Neural cell (in vitro differentiated cells): ENCODE results near the gene YY1. TPM values are rescaled to one million over a fixed set of nuclear protein-coding genes. Genes with fewer than 3 reads are reported as not detected.

Experiments used
- H2AFZ ChIP-seq: fragments of 200-600, 300-800 bp; sonication (generic), shearing (Covaris generic); 2 replicates; pipeline ENCODE4 v1.6.0; 2014; ENCODE audit warnings: low read depth, mild to moderate bottlenecking, antibody characterized with exemption, low read length, moderate library complexity
- H3F3A ChIP-seq: fragments of 200-600 bp; shearing (Covaris generic); 2 replicates; pipeline ENCODE4 v1.6.1; 2016; ENCODE audit warnings: mild to moderate bottlenecking, moderate library complexity, mixed read lengths, antibody characterized with exemption, low read length; ENCODE audit not compliant: insufficient read depth, poor library complexity, severe bottlenecking
- H3K27ac ChIP-seq: fragments of 200-600, 300-800 bp; sonication (generic), shearing (Covaris generic); 2 replicates; pipeline ENCODE4 v1.5.1; 2014; ENCODE audit warnings: mild to moderate bottlenecking, low read length, moderate library complexity
- H3K27me3 ChIP-seq: fragments of 300-800, 200-600 bp; sonication (generic), shearing (Covaris generic); 2 replicates; pipeline ENCODE4 v1.6.0; 2014; ENCODE audit warnings: mild to moderate bottlenecking, low read depth, low read length, moderate library complexity; ENCODE audit not compliant: insufficient read depth
- H3K36me3 ChIP-seq: fragments of 300-800, 200-600 bp; sonication (generic), shearing (Covaris generic); 2 replicates; pipeline ENCODE4 v1.5.1; 2014; ENCODE audit warnings: mild to moderate bottlenecking, antibody characterized with exemption, low read length, moderate library complexity; ENCODE audit not compliant: insufficient read depth
- H3K4me2 ChIP-seq: fragments of 300-800, 200-600 bp; sonication (generic), shearing (Covaris generic); 2 replicates; pipeline ENCODE4 v1.6.0; 2014; ENCODE audit warnings: mild to moderate bottlenecking, low read length
- H3K4me3 ChIP-seq: fragments of 300-800, 200-600 bp; sonication (generic), shearing (Covaris generic); 2 replicates; pipeline ENCODE4 v1.5.1; 2014; ENCODE audit warnings: mild to moderate bottlenecking, low read length, moderate library complexity
- H3K79me2 ChIP-seq: fragments of 200-600 bp; shearing (Covaris generic); replicated peaks from 2 replicates; pipeline ENCODE4 v1.6.0; 2014; ENCODE audit warnings: mild to moderate bottlenecking, low read length, moderate library complexity; ENCODE audit not compliant: insufficient read depth
- H3K9ac ChIP-seq: fragments of 300-800, 200-600 bp; sonication (generic), shearing (Covaris generic); 2 replicates; pipeline ENCODE4 v1.6.1; 2016; ENCODE audit warnings: mild to moderate bottlenecking, low read length, mixed read lengths
- H3K9me2 ChIP-seq: fragments of 200-600 bp; shearing (Covaris generic); 2 replicates; pipeline ENCODE4 v1.6.1; 2016; ENCODE audit warnings: mild to moderate bottlenecking, low read length, mixed read lengths; ENCODE audit not compliant: insufficient read depth
- H3K9me3 ChIP-seq: fragments of 200-600, 300-800 bp; sonication (generic), shearing (Covaris generic); 2 replicates; pipeline ENCODE4 v1.6.1; 2016; ENCODE audit warnings: mild to moderate bottlenecking, mixed run types, low read length, moderate library complexity, mixed read lengths
- H4K20me1 ChIP-seq: fragments of 200-600 bp; shearing (Covaris generic); 2 replicates; pipeline ENCODE4 v1.6.1; 2016; ENCODE audit warnings: mild to moderate bottlenecking, mixed run types; ENCODE audit not compliant: insufficient read depth
- EP300 ChIP-seq: fragments of 450-650 bp; conservative IDR thresholded peaks from 2 replicates; pipeline ENCODE4 v1.6.1; 2014; ENCODE audit warnings: antibody characterized with exemption, mild to moderate bottlenecking, moderate library complexity; ENCODE audit not compliant: poor library complexity, severe bottlenecking
- EZH2 ChIP-seq: fragments of 200-600, 300-800 bp; shearing (Covaris generic), sonication (generic); IDR thresholded peaks from 2 replicates; pipeline ENCODE4 v1.6.1; 2014; ENCODE audit warnings: antibody characterized with exemption, low read length, borderline replicate concordance, mild to moderate bottlenecking; ENCODE audit not compliant: insufficient read depth, poor library complexity, severe bottlenecking
- MXI1 ChIP-seq: fragments of 450-650 bp; conservative IDR thresholded peaks from 2 replicates; pipeline ENCODE4 v1.6.1; 2014; ENCODE audit warnings: antibody characterized with exemption, mild to moderate bottlenecking; ENCODE audit not compliant: poor library complexity, severe bottlenecking
- POLR2AphosphoS5 ChIP-seq: IDR thresholded peaks from 2 replicates; pipeline ENCODE4 v1.6.1; 2012
- RAD21 ChIP-seq: fragments of 450-650 bp; conservative IDR thresholded peaks from 2 replicates; pipeline ENCODE4 v1.6.1; 2014; ENCODE audit warnings: antibody characterized with exemption, mild to moderate bottlenecking, moderate library complexity
- SMC3 ChIP-seq: fragments of 450-650 bp; conservative IDR thresholded peaks from 2 replicates; pipeline ENCODE4 v1.6.1; 2014; ENCODE audit warnings: antibody characterized with exemption, mild to moderate bottlenecking, moderate library complexity; ENCODE audit not compliant: poor library complexity
- TAF1 ChIP-seq: IDR thresholded peaks from 2 replicates; pipeline ENCODE4 v1.6.1; 2012; ENCODE audit warnings: low read depth
- polyA plus RNA-seq: library from polyadenylated mRNA; depleted of rRNA; stranded (reverse); fragments of >200 nt; gene quantifications from 2 replicates; pipeline ENCODE4 v1.2.3, GENCODE V29; 2014
- TF ChIP-seq, protein P1 (sequence below): IDR thresholded peaks from 2 replicates; pipeline ENCODE4 v1.6.1; 2012; ENCODE audit warnings: borderline replicate concordance
- TF ChIP-seq, protein P2 (sequence below): fragments of 450-650 bp; IDR thresholded peaks from 2 replicates; pipeline ENCODE4 v1.5.1; 2014; ENCODE audit warnings: antibody characterized with exemption, mild to moderate bottlenecking, moderate library complexity; ENCODE audit not compliant: poor library complexity, severe bottlenecking

The YY1 gene
- polyA plus RNA-seq, 1 donor from 2014 or later = 50.4 TPM

DNA sequence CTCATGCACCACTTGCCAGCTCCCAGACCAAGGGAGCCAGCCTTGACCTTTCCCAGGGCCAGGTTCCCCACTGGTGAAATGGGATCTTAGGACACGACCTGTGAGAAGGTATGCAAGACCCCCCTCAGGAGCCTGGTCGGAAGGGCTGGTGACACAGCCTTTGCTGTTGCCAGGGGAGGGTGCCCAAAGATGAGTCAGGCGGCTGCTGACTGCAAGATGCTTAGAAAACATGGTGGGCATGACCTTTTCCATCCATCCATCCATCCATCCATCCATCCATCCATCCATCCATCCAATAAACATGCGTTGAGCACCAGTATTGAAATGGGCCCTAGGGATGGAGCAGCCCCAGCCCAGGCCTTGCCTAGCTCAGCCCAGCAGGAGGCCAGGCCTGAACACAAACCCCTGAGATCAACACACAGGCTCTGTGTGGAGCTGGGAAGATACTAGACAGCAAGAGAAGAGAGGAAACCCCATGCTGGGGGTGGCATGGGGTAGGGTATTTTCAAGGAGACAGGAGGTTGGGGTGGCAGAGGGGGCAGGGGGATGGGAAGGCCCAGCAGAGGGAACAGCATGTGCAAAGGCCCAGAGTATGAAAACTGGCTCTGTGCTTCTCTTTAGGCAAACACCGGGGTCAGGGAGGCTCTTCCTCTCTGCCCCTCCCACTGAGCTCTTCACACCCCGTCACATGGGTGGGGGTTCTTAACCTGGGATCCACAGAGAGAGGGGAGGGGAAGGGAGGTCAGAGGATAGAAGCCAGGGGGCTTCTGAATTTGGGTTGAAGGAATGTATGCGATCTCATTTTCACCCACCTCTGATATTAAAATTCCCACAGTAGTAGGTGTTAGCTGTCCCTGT is 26.2 kb upstream of the YY1 start:
- TF ChIP-seq SMC3 = no peak
- TF ChIP-seq TAF1 = no peak
- no peak for TF ChIP-seq RAD21
- TF ChIP-seq, protein P1, sequence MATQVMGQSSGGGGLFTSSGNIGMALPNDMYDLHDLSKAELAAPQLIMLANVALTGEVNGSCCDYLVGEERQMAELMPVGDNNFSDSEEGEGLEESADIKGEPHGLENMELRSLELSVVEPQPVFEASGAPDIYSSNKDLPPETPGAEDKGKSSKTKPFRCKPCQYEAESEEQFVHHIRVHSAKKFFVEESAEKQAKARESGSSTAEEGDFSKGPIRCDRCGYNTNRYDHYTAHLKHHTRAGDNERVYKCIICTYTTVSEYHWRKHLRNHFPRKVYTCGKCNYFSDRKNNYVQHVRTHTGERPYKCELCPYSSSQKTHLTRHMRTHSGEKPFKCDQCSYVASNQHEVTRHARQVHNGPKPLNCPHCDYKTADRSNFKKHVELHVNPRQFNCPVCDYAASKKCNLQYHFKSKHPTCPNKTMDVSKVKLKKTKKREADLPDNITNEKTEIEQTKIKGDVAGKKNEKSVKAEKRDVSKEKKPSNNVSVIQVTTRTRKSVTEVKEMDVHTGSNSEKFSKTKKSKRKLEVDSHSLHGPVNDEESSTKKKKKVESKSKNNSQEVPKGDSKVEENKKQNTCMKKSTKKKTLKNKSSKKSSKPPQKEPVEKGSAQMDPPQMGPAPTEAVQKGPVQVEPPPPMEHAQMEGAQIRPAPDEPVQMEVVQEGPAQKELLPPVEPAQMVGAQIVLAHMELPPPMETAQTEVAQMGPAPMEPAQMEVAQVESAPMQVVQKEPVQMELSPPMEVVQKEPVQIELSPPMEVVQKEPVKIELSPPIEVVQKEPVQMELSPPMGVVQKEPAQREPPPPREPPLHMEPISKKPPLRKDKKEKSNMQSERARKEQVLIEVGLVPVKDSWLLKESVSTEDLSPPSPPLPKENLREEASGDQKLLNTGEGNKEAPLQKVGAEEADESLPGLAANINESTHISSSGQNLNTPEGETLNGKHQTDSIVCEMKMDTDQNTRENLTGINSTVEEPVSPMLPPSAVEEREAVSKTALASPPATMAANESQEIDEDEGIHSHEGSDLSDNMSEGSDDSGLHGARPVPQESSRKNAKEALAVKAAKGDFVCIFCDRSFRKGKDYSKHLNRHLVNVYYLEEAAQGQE = no peak
- no peak for TF ChIP-seq POLR2AphosphoS5
- TF ChIP-seq, protein P2, sequence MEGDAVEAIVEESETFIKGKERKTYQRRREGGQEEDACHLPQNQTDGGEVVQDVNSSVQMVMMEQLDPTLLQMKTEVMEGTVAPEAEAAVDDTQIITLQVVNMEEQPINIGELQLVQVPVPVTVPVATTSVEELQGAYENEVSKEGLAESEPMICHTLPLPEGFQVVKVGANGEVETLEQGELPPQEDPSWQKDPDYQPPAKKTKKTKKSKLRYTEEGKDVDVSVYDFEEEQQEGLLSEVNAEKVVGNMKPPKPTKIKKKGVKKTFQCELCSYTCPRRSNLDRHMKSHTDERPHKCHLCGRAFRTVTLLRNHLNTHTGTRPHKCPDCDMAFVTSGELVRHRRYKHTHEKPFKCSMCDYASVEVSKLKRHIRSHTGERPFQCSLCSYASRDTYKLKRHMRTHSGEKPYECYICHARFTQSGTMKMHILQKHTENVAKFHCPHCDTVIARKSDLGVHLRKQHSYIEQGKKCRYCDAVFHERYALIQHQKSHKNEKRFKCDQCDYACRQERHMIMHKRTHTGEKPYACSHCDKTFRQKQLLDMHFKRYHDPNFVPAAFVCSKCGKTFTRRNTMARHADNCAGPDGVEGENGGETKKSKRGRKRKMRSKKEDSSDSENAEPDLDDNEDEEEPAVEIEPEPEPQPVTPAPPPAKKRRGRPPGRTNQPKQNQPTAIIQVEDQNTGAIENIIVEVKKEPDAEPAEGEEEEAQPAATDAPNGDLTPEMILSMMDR = no peak
- TF ChIP-seq EZH2 = no peak
- TF ChIP-seq EP300 = no peak
- TF ChIP-seq MXI1 = no peak
- Histone ChIP-seq H3K9ac (no peak overlapping the region), H3K9me3 (no peaks in the 10 kb centered on the region), H3K9me2 (no peaks in the 10 kb centered on the region), H3K79me2 (no peaks in the 10 kb centered on the region), H3K27ac (no peak overlapping the region), H3K4me3 (no peak overlapping the region), H2AFZ (no peak overlapping the region), H3K36me3 (no peaks in the 10 kb centered on the region), H3K27me3 (no peaks in the 10 kb centered on the region), H3F3A (no peaks in the 10 kb centered on the region), H4K20me1 (no peaks in the 10 kb centered on the region), H3K4me2 (no peak overlapping the region)

DNA sequence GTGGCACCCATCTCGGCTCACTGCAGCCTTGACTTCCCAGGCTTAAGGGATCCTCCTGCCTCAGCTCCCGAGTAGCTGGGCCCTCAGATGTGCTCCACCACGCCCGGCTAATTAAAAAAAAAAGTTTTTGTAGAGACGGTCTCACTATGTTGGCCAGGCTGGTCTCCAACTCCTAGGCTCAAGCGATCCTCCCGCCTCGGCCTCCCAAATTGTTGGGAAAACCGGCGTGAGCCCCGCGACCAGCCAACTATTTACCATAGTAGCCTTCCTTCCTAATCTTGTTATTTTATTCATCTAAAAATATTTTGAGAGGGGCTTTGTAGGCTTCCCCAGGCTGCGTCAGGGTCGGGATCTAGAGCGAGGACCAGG is 25.4 kb upstream of the YY1 start:
- no peak overlapping the region for H3K4me2 ChIP-seq
- H3K79me2 ChIP-seq = no peaks in the 10 kb centered on the region
- no peaks in the 10 kb centered on the region for H3F3A ChIP-seq
- no peak overlapping the region for H2AFZ ChIP-seq
- no peaks in the 10 kb centered on the region for H3K36me3 ChIP-seq
- no peaks in the 10 kb centered on the region for H4K20me1 ChIP-seq
- no peaks in the 10 kb centered on the region for H3K9me2 ChIP-seq
- no peaks in the 10 kb centered on the region for H3K9me3 ChIP-seq
- TF ChIP-seq EZH2 = no peak
- no peaks in the 10 kb centered on the region for H3K27me3 ChIP-seq
- peak overlapping the region; percentile 62 for H3K9ac ChIP-seq
- no peak overlapping the region for H3K27ac ChIP-seq
- peak overlapping the region; percentile 63 for H3K4me3 ChIP-seq
